K562 (cell line): ENCODE measurements around the gene IGSF23. TPM values are rescaled to one million over a fixed set of nuclear protein-coding genes. Genes with fewer than 3 reads are reported as not detected.
"Not testable (repeated sequence)": the region's sequence is repeated elsewhere in the genome, so short reads cannot be mapped to it uniquely, and the experiment has no call there.

Source experiments
- ATAC-seq: fragments of 200-7000 bp; cut with Tn5 transposase; 3 replicates; pipeline ENCODE4 v1.9.1; 2020; ENCODE audit warnings: moderate library complexity
- BruUV-seq: library from RNA; stranded (reverse); fragments of 400-500 nt; replicated peaks from 2 replicates; lab custom pipeline; 2021; lab: Mats Ljungman, UMichigan
- CTCF ChIA-PET: fragments of 300-600 bp; formaldehyde crosslinking; extraction: SDS; loops from one replicate; lab custom pipeline; 2021; ENCODE audit warnings: low intra/inter-chr PET ratio; lab: Yijun Ruan, JAX
- POLR2A ChIA-PET: fragments of 300-600, 350-650 bp; sonication (Branson Sonifier 250); formaldehyde crosslinking; extraction: SDS; loops from one replicate; lab custom pipeline; 2021; ENCODE audit warnings: antibody characterized with exemption, inconsistent platforms; lab: Yijun Ruan, JAX
- DNase-seq, 4 experiments: peaks; one replicate each; pipeline versions ENCODE4 v3.0.0 to v3.0.0-alpha.2; 2011 to 2018; ENCODE audit warnings: low spot score in 3 of 4, mixed read lengths in 3 of 4; ENCODE audit errors: extremely low read depth in 1 of 4
- FAIRE-seq: peaks from 2 replicates; lab custom pipeline; 2011; peaks lifted over from hg19 to GRCh38; lab: Jason Lieb, UNC
- H2AFZ ChIP-seq: 2 replicates; pipeline ENCODE4 v1.6.0; 2011; ENCODE audit warnings: low read depth, low read length, control low read depth, inconsistent platforms
- H3K27ac ChIP-seq: fragments of 200-600 bp; 3 replicates; pipeline ENCODE4 v1.8.0; 2011; ENCODE audit warnings: low read depth, mild to moderate bottlenecking, control low read depth, inconsistent platforms, low read length, moderate library complexity, mixed read lengths; ENCODE audit errors: extremely low read depth
- H3K27me3 ChIP-seq, 2 experiments: fragments of 300-600 bp in 1 of 2; 2 replicates in 1 of 2; 3 replicates in 1 of 2; pipeline versions ENCODE4 v1.6.0 to v1.8.0; 2011; ENCODE audit warnings: inconsistent platforms in 2 of 2, low read length in 2 of 2, mild to moderate bottlenecking in 1 of 2, mixed read lengths in 1 of 2, moderate library complexity in 1 of 2; ENCODE audit not compliant: control insufficient read depth in 2 of 2, insufficient read depth in 2 of 2
- H3K36me3 ChIP-seq: fragments of 300-600 bp; 3 replicates; pipeline ENCODE4 v1.8.0; 2011; ENCODE audit warnings: mild to moderate bottlenecking, low read length, inconsistent platforms; ENCODE audit not compliant: control insufficient read depth, insufficient read depth
- H3K4me1 ChIP-seq, 2 experiments: fragments of 200-600 bp in 1 of 2; replicated peaks in 1 of 2; 2 replicates in 1 of 2; 3 replicates in 1 of 2; pipeline versions ENCODE4 v1.5.1 to v1.8.0; 2011; ENCODE audit warnings: inconsistent platforms in 2 of 2, low read length in 2 of 2, mild to moderate bottlenecking in 1 of 2, mixed read lengths in 1 of 2, moderate library complexity in 1 of 2; ENCODE audit not compliant: control insufficient read depth in 2 of 2, insufficient read depth in 2 of 2
- H3K4me2 ChIP-seq: 2 replicates; pipeline ENCODE4 v1.6.1; 2011; ENCODE audit warnings: low read length, control low read depth, inconsistent platforms, mixed read lengths; ENCODE audit not compliant: insufficient read depth
- H3K4me3 ChIP-seq: fragments of 200-600 bp; sonication (generic), shearing (Covaris generic); 2 replicates; pipeline ENCODE4 v1.5.1; 2016; ENCODE audit warnings: control low read depth, inconsistent platforms
- H3K79me2 ChIP-seq: fragments of 200-600 bp; 3 replicates; pipeline ENCODE4 v1.8.0; 2011; ENCODE audit warnings: low read length, inconsistent platforms; ENCODE audit not compliant: control insufficient read depth, insufficient read depth
- H3K9ac ChIP-seq, 2 experiments: 2 replicates each; pipeline versions ENCODE4 v1.6.0 to v1.6.1; 2011; ENCODE audit warnings: low read depth in 2 of 2, low read length in 2 of 2, control low read depth in 1 of 2, inconsistent platforms in 1 of 2, mild to moderate bottlenecking in 1 of 2, mixed read lengths in 1 of 2; ENCODE audit not compliant: insufficient read depth in 1 of 2
- H3K9me1 ChIP-seq: one replicate; pipeline ENCODE4 v1.6.0; 2011; ENCODE audit warnings: inconsistent platforms, mild to moderate bottlenecking, low read length, moderate library complexity; ENCODE audit not compliant: control insufficient read depth, insufficient read depth
- H3K9me3 ChIP-seq: replicated peaks from 2 replicates; pipeline ENCODE4 v1.5.1; 2011; ENCODE audit warnings: low read depth, low read length, inconsistent platforms; ENCODE audit not compliant: control insufficient read depth, insufficient read depth
- H4K20me1 ChIP-seq: replicated peaks from 2 replicates; pipeline ENCODE4 v1.6.1; 2011; ENCODE audit warnings: low read length, inconsistent platforms, mixed read lengths; ENCODE audit not compliant: control insufficient read depth, insufficient read depth
- ADNP ChIP-seq: fragments of 200-800 bp; sonication (Bioruptor generic); IDR thresholded peaks from 2 replicates; pipeline ENCODE4 v1.6.1; 2016; ENCODE audit warnings: missing genetic modification characterization, missing compliant biosample characterization
- BCOR ChIP-seq: fragments of 450-650 bp; IDR thresholded peaks from 2 replicates; pipeline ENCODE4 v1.6.1; 2016
- CBX1 ChIP-seq: sonication (generic); IDR thresholded peaks from 2 replicates; pipeline ENCODE4 v1.6.1; 2016; ENCODE audit warnings: antibody characterized with exemption, low read depth, mild to moderate bottlenecking
- HDAC2 ChIP-seq: fragments of 450-650 bp; IDR thresholded peaks from 2 replicates; pipeline ENCODE4 v1.6.1; 2016; ENCODE audit warnings: mild to moderate bottlenecking
- KDM1A ChIP-seq, 2 experiments: fragments of 450-650 bp; IDR thresholded peaks; 2 replicates each; pipeline ENCODE4 v1.6.1; 2016; ENCODE audit warnings: mild to moderate bottlenecking in 2 of 2
- PHF21A ChIP-seq: fragments of 450-650 bp; IDR thresholded peaks from 2 replicates; pipeline ENCODE4 v1.6.1; 2017; ENCODE audit warnings: low read depth, borderline replicate concordance
- PYGO2 ChIP-seq: fragments of 450-650 bp; IDR thresholded peaks from 2 replicates; pipeline ENCODE4 v1.6.1; 2016; ENCODE audit warnings: mild to moderate bottlenecking, missing genetic modification characterization, moderate library complexity, missing compliant biosample characterization
- RBM25 ChIP-seq: fragments of 200-400 bp; formaldehyde crosslinking; IDR thresholded peaks from 2 replicates; pipeline ENCODE4 v1.6.1; 2018; ENCODE audit warnings: low read length, low read depth, moderate library complexity; ENCODE audit not compliant: severe bottlenecking
- SMARCA5 ChIP-seq: fragments of 450-650 bp; IDR thresholded peaks from 2 replicates; pipeline ENCODE4 v1.6.1; 2016
- ZNF121 ChIP-seq: sonication (generic); formaldehyde crosslinking; conservative IDR thresholded peaks from 2 replicates; pipeline ENCODE4 v1.8.0; 2022; ENCODE audit warnings: missing genetic modification reagents
- ZNF830 ChIP-seq: fragments of 250-450 bp; sonication (Bioruptor Pico); IDR thresholded peaks from 2 replicates; pipeline ENCODE4 v1.5.0; 2021; ENCODE audit warnings: mild to moderate bottlenecking
- WGBS: fragments of 100-300 bp; shearing (Covaris generic); methylation state at CpG from one replicate; pipeline ENCODE4 v1.1.6; 2016; ENCODE audit warnings: low coverage, mixed read lengths; ENCODE audit not compliant: insufficient coverage; ENCODE audit errors: missing lambda C conversion rate; 5-methylcytosine and 5-hydroxymethylcytosine counted together
- in situ Hi-C: fragments of 300-500 bp; cut with MboI; formaldehyde crosslinking; loops from 4 replicates; pipeline ENCODE4 v1.15.0; 2018; ENCODE audit warnings: inconsistent platforms, mixed read lengths
- intact Hi-C: fragments of 100-400 bp; cut with micrococcal nuclease; formaldehyde crosslinking; loops from 2 replicates; pipeline ENCODE4 v1.14.2; 2022
- polyA plus RNA-seq, 8 experiments: library from polyadenylated mRNA; depleted of rRNA in 4 of 8; stranded (reverse) in 5 of 8; unstranded in 3 of 8; fragments of >200 nt; fragmentation: Nextera tagmentation in 2 of 8; fragmentation: Illumina TruSeq in 1 of 8; extraction: Ambion mirVana in 2 of 8; extraction: Trizol in 1 of 8; gene quantifications; 2 replicates each; pipeline versions ENCODE4 v1.2.1 to v1.2.3, GENCODE V29; 2011 to 2014; ENCODE audit warnings: inconsistent platforms in 1 of 8, missing spikeins in 1 of 8
- total RNA-seq, 7 experiments: library from RNA; depleted of rRNA in 6 of 7; stranded (reverse); fragments of >200 nt in 6 of 7; fragmentation: Illumina TruSeq in 2 of 7; extraction: Trizol in 2 of 7; gene quantifications; 2 replicates each; pipeline versions ENCODE4 v1.2.1 to v1.2.3, GENCODE V29; 2011 to 2021; ENCODE audit warnings: low replicate concordance in 1 of 7

IGSF23 gene
- total and polyA plus RNA-seq, 9 of the 15 experiments (the other 6 are each of a cell fraction or from before 2014, with no cell fraction given) = not detected

DNA sequence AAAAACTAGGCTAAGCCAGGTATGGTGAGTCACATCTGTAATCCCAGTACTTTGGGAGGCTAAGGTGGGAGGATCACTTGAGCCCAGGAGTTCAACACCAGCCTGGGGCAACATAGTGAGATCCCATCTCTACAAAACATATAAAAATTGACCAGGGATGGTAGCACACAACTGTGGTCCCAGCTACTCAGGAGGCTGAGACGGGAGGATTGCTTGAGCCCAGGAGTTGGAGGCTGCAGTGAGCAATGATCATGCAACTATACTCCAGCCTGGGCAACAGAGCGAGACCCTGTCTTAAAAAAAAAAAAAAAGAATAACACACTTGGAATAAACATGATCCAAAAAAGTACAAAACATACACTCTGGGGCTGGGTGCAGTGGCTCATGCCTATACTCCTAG, 56.7 kb downstream of the IGSF23 start:
- H3K4me3 ChIP-seq, H3K9me1 ChIP-seq, POLR2A ChIA-PET, H3K27ac ChIP-seq, H3K36me3 ChIP-seq, FAIRE-seq, H3K27me3 ChIP-seq, H3K9me3 ChIP-seq, ATAC-seq, H3K79me2 ChIP-seq, intact Hi-C loops, BruUV-seq, DNase-seq, H4K20me1 ChIP-seq, H2AFZ ChIP-seq, CTCF ChIA-PET, in situ Hi-C loops, H3K4me2 ChIP-seq, H3K9ac ChIP-seq, H3K4me1 ChIP-seq: not testable (repeated sequence)
- peak; percentile 50 for TF ChIP-seq BCOR
- peak; percentile 94 for TF ChIP-seq ZNF121 (CRISPR knock-in tag)
- 18% methylated on average over 1 of the region's 2 CpGs for WGBS

DNA sequence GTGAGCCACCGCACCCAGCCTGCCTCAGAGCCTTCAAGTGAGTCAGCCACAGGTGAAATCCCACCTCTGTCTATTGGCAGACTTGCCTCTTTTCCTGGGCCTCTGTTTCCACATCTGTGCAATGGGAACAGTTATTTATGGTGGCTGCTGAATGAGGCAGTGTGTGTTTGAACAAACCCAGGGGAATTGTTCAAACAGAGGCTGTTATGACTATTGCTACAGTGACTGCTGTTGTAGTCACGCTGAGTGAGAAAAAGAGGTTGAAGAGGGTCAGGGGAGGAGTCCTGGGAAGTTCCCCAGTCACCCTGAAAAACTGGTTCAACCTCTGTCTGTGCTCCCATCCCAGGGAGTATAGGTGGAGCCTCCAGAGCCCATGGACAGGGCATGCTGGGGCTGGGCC, 58.0 kb downstream of the IGSF23 start, which contains the start of gene CEACAM19:
Gene CEACAM19 (plus strand): TSS at position 83 of the 400 bp plus-strand sequence. CDS start 450 bp downstream, outside the sequence.
- BruUV-seq = no TSS peak
- H3K36me3 ChIP-seq = no peaks in the 10 kb centered on the region
- intact Hi-C loops = no loop called here
- no peaks in the 10 kb centered on the region for H3K4me1 ChIP-seq
- no peak within 1 kb of the TSS for H3K4me2 ChIP-seq
- H3K79me2 ChIP-seq = no peaks in the 10 kb centered on the region
- FAIRE-seq = no peak
- DNase-seq = no peak
- ChIA-PET CTCF (no interaction called here), POLR2A (no interaction called here)
- H2AFZ ChIP-seq = no peak within 1 kb of the TSS
- no peak for ATAC-seq
- 0 out of 4 replicates have a peak within 1 kb of the TSS, but pooled peaks of 1 of the 2 experiments have one; percentile 17 for H3K9ac ChIP-seq
- no peaks in the 10 kb centered on the region for H3K9me3 ChIP-seq
- H4K20me1 ChIP-seq = no peaks in the 10 kb centered on the region; the same call in 1 of the 2 replicates
- H3K4me3 ChIP-seq = no peak within 1 kb of the TSS
- 40% methylated on average over 2 of the region's 2 CpGs for WGBS
- no peaks in the 10 kb centered on the region for H3K9me1 ChIP-seq
- H3K27me3 ChIP-seq = no peaks in the 10 kb centered on the region
- H3K27ac ChIP-seq = no peak within 1 kb of the TSS
- 0 out of 2 replicates have a peak, but pooled peaks have one; percentile 23 for TF ChIP-seq SMARCA5
- 0 out of 2 replicates have a peak, but pooled peaks have one; percentile 18 for TF ChIP-seq HDAC2
- TF ChIP-seq PHF21A = no peak
- peak; percentile 81 for TF ChIP-seq BCOR
- TF ChIP-seq KDM1A (IDR thresholded peaks at IDR 0.05) = peak; percentile 28 to 36; a peak in 2 of 4 replicates
- no peak for TF ChIP-seq ZNF830 (CRISPR knock-in tag)
- peak; percentile 54; the same call in 1 of the 2 replicates for TF ChIP-seq CBX1
- TF ChIP-seq RBM25 = peak; percentile 53
- no peak for TF ChIP-seq PYGO2 (tag)
- peak; percentile 40; the same call in 1 of the 2 replicates for TF ChIP-seq ADNP (tag)
- TF ChIP-seq, all 486 proteins: peak for 7
- in situ Hi-C loops = no loop called here
